K562 (cell line): ENCODE data around the gene RNF223. TPM values are rescaled to one million over a fixed set of nuclear protein-coding genes. Genes with fewer than 3 reads are reported as not detected.
A peak's percentile ranks its signal among the peaks of the same experiment; 100 is the strongest.

Source experiments
- BRD9 ChIP-seq: fragments of 450-650 bp; IDR thresholded peaks from 2 replicates; pipeline ENCODE4 v1.6.1; 2018; ENCODE audit warnings: low read depth; ENCODE audit not compliant: partially characterized antibody
- CBX5 ChIP-seq: IDR thresholded peaks from 2 replicates; pipeline ENCODE4 v1.6.1; 2014; ENCODE audit warnings: low read depth, borderline replicate concordance
- DACH1 ChIP-seq: fragments of 450-650 bp; IDR thresholded peaks from 2 replicates; pipeline ENCODE4 v1.6.1; 2018; ENCODE audit not compliant: partially characterized antibody
- DIDO1 ChIP-seq: fragments of 450-650 bp; IDR thresholded peaks from 2 replicates; pipeline ENCODE4 v1.6.1; 2016; ENCODE audit warnings: low read depth, missing biosample characterization, missing genetic modification characterization
- DMBX1 ChIP-seq: fragments of 250-450 bp; sonication (Bioruptor Pico); IDR thresholded peaks from 2 replicates; pipeline ENCODE4 v1.8.0; 2022; ENCODE audit warnings: inconsistent platforms, mild to moderate bottlenecking, moderate library complexity, borderline replicate concordance
- FOSL1 ChIP-seq: fragments of 200-800 bp; sonication (Bioruptor generic); conservative IDR thresholded peaks from 2 replicates; pipeline ENCODE4 v1.6.1; 2016; ENCODE audit warnings: missing genetic modification characterization, missing compliant biosample characterization
- HNRNPK ChIP-seq: fragments of 200-400 bp; formaldehyde crosslinking; IDR thresholded peaks from one replicate; pipeline ENCODE4 v1.6.1; 2018; ENCODE audit warnings: mild to moderate bottlenecking, low read depth, low read length; ENCODE audit not compliant: poor library complexity, severe bottlenecking
- KDM2B ChIP-seq: fragments of 250-450 bp; sonication (Bioruptor Pico); IDR thresholded peaks from 2 replicates; pipeline ENCODE4 v1.8.0; 2021; ENCODE audit warnings: mild to moderate bottlenecking, moderate library complexity
- NBN ChIP-seq: fragments of 450-650 bp; IDR thresholded peaks from 2 replicates; pipeline ENCODE4 v1.6.1; 2016; ENCODE audit warnings: low read depth, mild to moderate bottlenecking
- RUNX1 ChIP-seq: sonication (generic); IDR thresholded peaks from 2 replicates; pipeline ENCODE4 v1.6.1; 2016; ENCODE audit warnings: antibody characterized with exemption, low read depth
- SIN3A ChIP-seq, 2 experiments: fragments of 150-350 bp in 1 of 2; IDR thresholded peaks; 2 replicates each; pipeline ENCODE4 v1.6.1; 2011 to 2016; ENCODE audit warnings: borderline replicate concordance in 2 of 2, low read depth in 2 of 2, low read length in 2 of 2, mild to moderate bottlenecking in 2 of 2, moderate library complexity in 2 of 2; ENCODE audit not compliant: control insufficient read depth in 1 of 2
- TRIM24 ChIP-seq, 2 experiments: fragments of 450-650 bp; IDR thresholded peaks; 2 replicates each; pipeline ENCODE4 v1.6.1; 2016
- TRIM28 ChIP-seq: fragments of 450-650 bp; IDR thresholded peaks from 2 replicates; pipeline ENCODE4 v1.6.1; 2017
- ZBTB1 ChIP-seq: sonication (generic); formaldehyde crosslinking; IDR thresholded peaks from 2 replicates; pipeline ENCODE4 v1.8.1; 2023; ENCODE audit warnings: missing genetic modification reagents, low read depth, mild to moderate bottlenecking, borderline replicate concordance
- ZNF197 ChIP-seq: fragments of 200-800 bp; sonication (Bioruptor generic); IDR thresholded peaks from 2 replicates; pipeline ENCODE4 v1.6.1; 2016; ENCODE audit warnings: low read depth, missing genetic modification characterization, missing compliant biosample characterization
- ZNF274 ChIP-seq: IDR thresholded peaks from 2 replicates; pipeline ENCODE4 v1.6.1; 2011; ENCODE audit warnings: low read depth, mild to moderate bottlenecking, low read length, moderate library complexity, borderline replicate concordance
- polyA plus RNA-seq, 8 experiments: library from polyadenylated mRNA; depleted of rRNA in 4 of 8; stranded (reverse) in 5 of 8; unstranded in 3 of 8; fragments of >200 nt; fragmentation: Nextera tagmentation in 2 of 8; fragmentation: Illumina TruSeq in 1 of 8; extraction: Ambion mirVana in 2 of 8; extraction: Trizol in 1 of 8; gene quantifications; 2 replicates each; pipeline versions ENCODE4 v1.2.1 to v1.2.3, GENCODE V29; 2011 to 2014; ENCODE audit warnings: inconsistent platforms in 1 of 8, missing spikeins in 1 of 8
- total RNA-seq, 7 experiments: library from RNA; depleted of rRNA in 6 of 7; stranded (reverse); fragments of >200 nt in 6 of 7; fragmentation: Illumina TruSeq in 2 of 7; extraction: Trizol in 2 of 7; gene quantifications; 2 replicates each; pipeline versions ENCODE4 v1.2.1 to v1.2.3, GENCODE V29; 2011 to 2021; ENCODE audit warnings: low replicate concordance in 1 of 7
- TF ChIP-seq, protein P1 (sequence below): fragments of 450-650 bp; IDR thresholded peaks from 2 replicates; pipeline ENCODE4 v1.6.1; 2016
- TF ChIP-seq, protein P2 (sequence below): fragments of 250-450 bp; sonication (Bioruptor Pico); IDR thresholded peaks from 2 replicates; pipeline ENCODE4 v1.8.0; 2021; ENCODE audit warnings: mild to moderate bottlenecking, moderate library complexity
- TF ChIP-seq, protein P3 (sequence below): fragments of 450-650 bp; formaldehyde crosslinking; conservative IDR thresholded peaks from 2 replicates; pipeline ENCODE4 v1.4.0; 2022; ENCODE audit warnings: mild to moderate bottlenecking, missing genetic modification characterization
- TF ChIP-seq, protein P4 (sequence below): fragments of 250-450 bp; sonication (Bioruptor Pico); IDR thresholded peaks from 2 replicates; pipeline ENCODE4 v1.5.0; 2022; ENCODE audit warnings: mild to moderate bottlenecking

Gene RNF223
- total and polyA plus RNA-seq, 9 of the 15 experiments (the other 6 are each of a cell fraction or from before 2014, with no cell fraction given) = 0.04 to 0.32 TPM; not detected in 7

DNA sequence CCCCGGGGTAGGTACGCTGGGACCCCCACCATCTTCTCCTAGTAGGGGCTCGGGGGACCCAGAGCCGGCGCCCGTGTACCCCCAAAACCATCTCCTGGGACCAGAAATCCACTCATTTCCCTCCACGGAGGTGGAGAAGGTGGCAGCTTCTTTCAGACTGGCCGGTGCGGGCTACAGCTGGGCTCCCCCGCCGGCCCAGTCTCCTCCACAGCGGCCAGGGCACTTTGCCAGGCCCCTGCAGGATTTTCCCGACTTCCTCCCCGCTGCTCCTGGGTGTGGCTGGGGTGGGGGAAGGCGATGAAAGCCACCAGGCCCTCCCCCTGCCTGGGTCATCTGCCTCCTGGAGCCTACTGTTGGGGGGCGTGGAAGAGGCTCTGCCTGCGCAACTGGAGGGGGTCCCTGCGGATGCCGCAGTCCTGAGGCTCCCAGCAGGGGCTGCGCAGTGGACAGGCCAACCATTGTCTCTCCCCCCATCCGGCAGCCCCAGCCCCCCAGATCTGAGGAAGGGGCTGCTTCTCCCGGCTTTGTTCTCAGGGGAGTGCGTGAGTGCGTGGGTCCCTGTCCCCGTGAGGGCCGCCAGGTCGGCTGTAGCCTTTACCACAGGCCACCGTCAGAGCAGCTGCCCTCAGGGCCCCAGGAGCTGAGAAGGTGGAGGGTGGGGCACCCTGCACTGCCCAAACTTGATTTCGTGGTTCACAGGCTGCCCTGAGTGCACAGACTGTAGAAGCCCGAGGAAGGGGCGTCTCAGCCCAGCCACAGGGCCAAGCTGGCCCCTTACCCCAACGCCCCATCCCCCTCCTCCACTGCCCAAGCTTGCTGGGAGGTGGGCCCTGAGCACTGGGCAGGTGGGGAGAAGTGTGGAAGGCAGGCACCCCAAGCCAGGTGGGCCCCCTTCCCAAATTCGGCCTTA is 52.8 kb downstream of the RNF223 start (continued):
- TF ChIP-seq ZNF197 (CRISPR knock-in tag) (no peak), KDM2B (0 out of 2 replicates have a peak, but pooled peaks have one; percentile 15), DMBX1 (CRISPR knock-in tag) (0 out of 2 replicates have a peak, but pooled peaks have one; percentile 19), BRD9 (no peak), SIN3A (IDR thresholded peaks at IDR 0.05; ENCODE audit: borderline replicate concordance in 2 of 2, control insufficient read depth in 1 of 2, low read depth in 2 of 2, low read length in 2 of 2) (peak in 1 of 2 experiments; percentile 36; a peak in 1 of 4 replicates), DIDO1 (tag) (no peak), NBN (no peak; the same call in 1 of the 2 replicates), FOSL1 (tag) (no peak), TRIM28 (no peak), RUNX1 (no peak), CBX5 (no peak), ZBTB1 (CRISPR knock-in tag) (no peak), ZNF274 (no peak), DACH1 (peak; percentile 58), TRIM24 (IDR thresholded peaks at IDR 0.05) (no peak), HNRNPK (no peak)
- TF ChIP-seq, protein P1, sequence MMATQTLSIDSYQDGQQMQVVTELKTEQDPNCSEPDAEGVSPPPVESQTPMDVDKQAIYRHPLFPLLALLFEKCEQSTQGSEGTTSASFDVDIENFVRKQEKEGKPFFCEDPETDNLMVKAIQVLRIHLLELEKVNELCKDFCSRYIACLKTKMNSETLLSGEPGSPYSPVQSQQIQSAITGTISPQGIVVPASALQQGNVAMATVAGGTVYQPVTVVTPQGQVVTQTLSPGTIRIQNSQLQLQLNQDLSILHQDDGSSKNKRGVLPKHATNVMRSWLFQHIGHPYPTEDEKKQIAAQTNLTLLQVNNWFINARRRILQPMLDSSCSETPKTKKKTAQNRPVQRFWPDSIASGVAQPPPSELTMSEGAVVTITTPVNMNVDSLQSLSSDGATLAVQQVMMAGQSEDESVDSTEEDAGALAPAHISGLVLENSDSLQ = no peak
- TF ChIP-seq, protein P2, sequence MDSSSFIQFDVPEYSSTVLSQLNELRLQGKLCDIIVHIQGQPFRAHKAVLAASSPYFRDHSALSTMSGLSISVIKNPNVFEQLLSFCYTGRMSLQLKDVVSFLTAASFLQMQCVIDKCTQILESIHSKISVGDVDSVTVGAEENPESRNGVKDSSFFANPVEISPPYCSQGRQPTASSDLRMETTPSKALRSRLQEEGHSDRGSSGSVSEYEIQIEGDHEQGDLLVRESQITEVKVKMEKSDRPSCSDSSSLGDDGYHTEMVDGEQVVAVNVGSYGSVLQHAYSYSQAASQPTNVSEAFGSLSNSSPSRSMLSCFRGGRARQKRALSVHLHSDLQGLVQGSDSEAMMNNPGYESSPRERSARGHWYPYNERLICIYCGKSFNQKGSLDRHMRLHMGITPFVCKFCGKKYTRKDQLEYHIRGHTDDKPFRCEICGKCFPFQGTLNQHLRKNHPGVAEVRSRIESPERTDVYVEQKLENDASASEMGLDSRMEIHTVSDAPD (CRISPR knock-in tag) = no peak
- TF ChIP-seq, protein P3, sequence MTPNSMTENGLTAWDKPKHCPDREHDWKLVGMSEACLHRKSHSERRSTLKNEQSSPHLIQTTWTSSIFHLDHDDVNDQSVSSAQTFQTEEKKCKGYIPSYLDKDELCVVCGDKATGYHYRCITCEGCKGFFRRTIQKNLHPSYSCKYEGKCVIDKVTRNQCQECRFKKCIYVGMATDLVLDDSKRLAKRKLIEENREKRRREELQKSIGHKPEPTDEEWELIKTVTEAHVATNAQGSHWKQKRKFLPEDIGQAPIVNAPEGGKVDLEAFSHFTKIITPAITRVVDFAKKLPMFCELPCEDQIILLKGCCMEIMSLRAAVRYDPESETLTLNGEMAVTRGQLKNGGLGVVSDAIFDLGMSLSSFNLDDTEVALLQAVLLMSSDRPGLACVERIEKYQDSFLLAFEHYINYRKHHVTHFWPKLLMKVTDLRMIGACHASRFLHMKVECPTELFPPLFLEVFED (CRISPR knock-in tag) = no peak
- TF ChIP-seq, protein P4, sequence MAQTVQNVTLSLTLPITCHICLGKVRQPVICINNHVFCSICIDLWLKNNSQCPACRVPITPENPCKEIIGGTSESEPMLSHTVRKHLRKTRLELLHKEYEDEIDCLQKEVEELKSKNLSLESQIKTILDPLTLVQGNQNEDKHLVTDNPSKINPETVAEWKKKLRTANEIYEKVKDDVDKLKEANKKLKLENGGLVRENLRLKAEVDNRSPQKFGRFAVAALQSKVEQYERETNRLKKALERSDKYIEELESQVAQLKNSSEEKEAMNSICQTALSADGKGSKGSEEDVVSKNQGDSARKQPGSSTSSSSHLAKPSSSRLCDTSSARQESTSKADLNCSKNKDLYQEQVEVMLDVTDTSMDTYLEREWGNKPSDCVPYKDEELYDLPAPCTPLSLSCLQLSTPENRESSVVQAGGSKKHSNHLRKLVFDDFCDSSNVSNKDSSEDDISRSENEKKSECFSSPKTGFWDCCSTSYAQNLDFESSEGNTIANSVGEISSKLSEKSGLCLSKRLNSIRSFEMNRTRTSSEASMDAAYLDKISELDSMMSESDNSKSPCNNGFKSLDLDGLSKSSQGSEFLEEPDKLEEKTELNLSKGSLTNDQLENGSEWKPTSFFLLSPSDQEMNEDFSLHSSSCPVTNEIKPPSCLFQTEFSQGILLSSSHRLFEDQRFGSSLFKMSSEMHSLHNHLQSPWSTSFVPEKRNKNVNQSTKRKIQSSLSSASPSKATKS (CRISPR knock-in tag) = no peak
